ENCODE measurements around the gene ASB7. TPM values are rescaled to one million over a fixed set of nuclear protein-coding genes. Genes with fewer than 3 reads are reported as not detected.

The ASB7 gene
- total and polyA plus RNA-seq, 2 experiments from 2014 or later = 4.1 to 13.9 TPM

DNA sequence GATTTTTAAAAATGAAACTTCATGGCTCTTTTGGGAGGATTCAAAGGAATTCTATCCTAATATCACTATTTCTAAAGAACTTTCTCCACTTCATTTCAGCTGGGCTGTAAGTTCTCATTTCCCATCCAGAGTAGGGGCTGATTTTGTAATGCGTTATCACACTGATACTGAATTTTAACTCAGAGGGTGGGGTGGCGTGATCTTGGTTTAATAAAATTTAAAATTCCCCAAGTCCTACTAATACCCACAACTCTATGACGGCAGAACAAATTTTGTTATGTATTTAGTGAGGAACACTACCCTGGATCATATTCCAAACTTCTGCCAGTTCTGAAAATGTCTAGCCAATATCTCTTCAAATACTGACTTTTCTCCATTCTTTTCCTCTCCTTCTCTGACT lies 92.7 kb downstream of the ASB7 start (continued):
- TF ChIP-seq, protein P1, sequence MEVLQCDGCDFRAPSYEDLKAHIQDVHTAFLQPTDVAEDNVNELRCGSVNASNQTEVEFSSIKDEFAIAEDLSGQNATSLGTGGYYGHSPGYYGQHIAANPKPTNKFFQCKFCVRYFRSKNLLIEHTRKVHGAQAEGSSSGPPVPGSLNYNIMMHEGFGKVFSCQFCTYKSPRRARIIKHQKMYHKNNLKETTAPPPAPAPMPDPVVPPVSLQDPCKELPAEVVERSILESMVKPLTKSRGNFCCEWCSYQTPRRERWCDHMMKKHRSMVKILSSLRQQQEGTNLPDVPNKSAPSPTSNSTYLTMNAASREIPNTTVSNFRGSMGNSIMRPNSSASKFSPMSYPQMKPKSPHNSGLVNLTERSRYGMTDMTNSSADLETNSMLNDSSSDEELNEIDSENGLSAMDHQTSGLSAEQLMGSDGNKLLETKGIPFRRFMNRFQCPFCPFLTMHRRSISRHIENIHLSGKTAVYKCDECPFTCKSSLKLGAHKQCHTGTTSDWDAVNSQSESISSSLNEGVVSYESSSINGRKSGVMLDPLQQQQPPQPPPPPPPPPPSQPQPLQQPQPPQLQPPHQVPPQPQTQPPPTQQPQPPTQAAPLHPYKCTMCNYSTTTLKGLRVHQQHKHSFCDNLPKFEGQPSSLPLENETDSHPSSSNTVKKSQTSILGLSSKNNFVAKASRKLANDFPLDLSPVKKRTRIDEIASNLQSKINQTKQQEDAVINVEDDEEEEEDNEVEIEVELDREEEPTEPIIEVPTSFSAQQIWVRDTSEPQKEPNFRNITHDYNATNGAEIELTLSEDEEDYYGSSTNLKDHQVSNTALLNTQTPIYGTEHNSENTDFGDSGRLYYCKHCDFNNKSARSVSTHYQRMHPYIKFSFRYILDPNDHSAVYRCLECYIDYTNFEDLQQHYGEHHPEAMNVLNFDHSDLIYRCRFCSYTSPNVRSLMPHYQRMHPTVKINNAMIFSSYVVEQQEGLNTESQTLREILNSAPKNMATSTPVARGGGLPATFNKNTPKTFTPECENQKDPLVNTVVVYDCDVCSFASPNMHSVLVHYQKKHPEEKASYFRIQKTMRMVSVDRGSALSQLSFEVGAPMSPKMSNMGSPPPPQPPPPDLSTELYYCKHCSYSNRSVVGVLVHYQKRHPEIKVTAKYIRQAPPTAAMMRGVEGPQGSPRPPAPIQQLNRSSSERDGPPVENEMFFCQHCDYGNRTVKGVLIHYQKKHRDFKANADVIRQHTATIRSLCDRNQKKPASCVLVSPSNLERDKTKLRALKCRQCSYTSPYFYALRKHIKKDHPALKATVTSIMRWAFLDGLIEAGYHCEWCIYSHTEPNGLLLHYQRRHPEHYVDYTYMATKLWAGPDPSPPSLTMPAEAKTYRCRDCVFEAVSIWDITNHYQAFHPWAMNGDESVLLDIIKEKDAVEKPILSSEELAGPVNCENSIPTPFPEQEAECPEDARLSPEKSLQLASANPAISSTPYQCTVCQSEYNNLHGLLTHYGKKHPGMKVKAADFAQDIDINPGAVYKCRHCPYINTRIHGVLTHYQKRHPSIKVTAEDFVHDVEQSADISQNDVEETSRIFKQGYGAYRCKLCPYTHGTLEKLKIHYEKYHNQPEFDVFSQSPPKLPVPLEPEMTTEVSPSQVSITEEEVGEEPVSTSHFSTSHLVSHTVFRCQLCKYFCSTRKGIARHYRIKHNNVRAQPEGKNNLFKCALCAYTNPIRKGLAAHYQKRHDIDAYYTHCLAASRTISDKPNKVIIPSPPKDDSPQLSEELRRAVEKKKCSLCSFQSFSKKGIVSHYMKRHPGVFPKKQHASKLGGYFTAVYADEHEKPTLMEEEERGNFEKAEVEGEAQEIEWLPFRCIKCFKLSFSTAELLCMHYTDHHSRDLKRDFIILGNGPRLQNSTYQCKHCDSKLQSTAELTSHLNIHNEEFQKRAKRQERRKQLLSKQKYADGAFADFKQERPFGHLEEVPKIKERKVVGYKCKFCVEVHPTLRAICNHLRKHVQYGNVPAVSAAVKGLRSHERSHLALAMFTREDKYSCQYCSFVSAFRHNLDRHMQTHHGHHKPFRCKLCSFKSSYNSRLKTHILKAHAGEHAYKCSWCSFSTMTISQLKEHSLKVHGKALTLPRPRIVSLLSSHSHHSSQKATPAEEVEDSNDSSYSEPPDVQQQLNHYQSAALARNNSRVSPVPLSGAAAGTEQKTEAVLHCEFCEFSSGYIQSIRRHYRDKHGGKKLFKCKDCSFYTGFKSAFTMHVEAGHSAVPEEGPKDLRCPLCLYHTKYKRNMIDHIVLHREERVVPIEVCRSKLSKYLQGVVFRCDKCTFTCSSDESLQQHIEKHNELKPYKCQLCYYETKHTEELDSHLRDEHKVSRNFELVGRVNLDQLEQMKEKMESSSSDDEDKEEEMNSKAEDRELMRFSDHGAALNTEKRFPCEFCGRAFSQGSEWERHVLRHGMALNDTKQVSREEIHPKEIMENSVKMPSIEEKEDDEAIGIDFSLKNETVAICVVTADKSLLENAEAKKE (CRISPR knock-in tag; IDR thresholded peaks at IDR 0.05) = no peak
- TF ChIP-seq EZH2phosphoT487 (IDR thresholded peaks at IDR 0.05; ENCODE audit: unreplicated experiment) = no peak
- TF ChIP-seq ZNF114 (CRISPR knock-in tag; IDR thresholded peaks at IDR 0.05) = no peak
- TF ChIP-seq STAT1 (IDR thresholded peaks at IDR 0.05; ENCODE audit: unreplicated experiment) = no peak
- TF ChIP-seq JUNB (IDR thresholded peaks at IDR 0.05; ENCODE audit: unreplicated experiment) = no peak
- TF ChIP-seq ZNF331 (CRISPR knock-in tag; IDR thresholded peaks at IDR 0.05; ENCODE audit: low read depth) = no peak

DNA sequence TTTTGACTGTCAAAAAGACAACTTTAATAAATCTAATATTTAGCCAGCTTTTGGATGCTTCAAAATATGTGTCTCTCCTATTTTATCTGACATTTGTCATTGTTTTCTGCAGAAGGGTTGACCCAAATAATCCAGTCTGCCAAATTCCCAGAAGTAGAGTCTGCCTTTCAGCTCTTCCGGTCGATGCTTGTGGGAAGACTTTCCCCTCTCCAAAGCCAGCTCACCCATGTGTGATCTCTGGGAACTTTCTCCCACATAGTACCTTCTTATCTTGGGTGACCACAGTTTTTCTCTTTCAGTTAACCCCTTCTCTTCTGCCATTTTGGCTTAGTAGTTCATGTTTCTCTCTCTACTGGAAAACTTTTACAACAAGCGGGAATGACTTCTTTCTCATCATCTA lies 94.1 kb downstream of the ASB7 start:
- H3K27me3 ChIP-seq (ENCODE audit: insufficient read depth) = no peaks in the 10 kb centered on the region
- Mint-ChIP-seq H3K36me3 (ENCODE audit: low read depth) (no peaks in the 10 kb centered on the region), H3K9me3 (no peaks in the 10 kb centered on the region), H3K4me3 (no peak overlapping the region), H3K27ac (no peak overlapping the region), H3K27me3 (ENCODE audit: insufficient read depth, low read depth, poor library complexity) (peaks cover 4% of the 10 kb centered on the region), H3K4me1 (no peaks in the 10 kb centered on the region)
- H3K4me2 ChIP-seq = no peak overlapping the region
- H3K27ac ChIP-seq (ENCODE audit: low read depth) = no peak overlapping the region
- H4K20me1 ChIP-seq (replicated peaks; ENCODE audit: insufficient read depth) = no peaks in the 10 kb centered on the region
- H2AFZ ChIP-seq = no peak overlapping the region
- no peaks in the 10 kb centered on the region for H3K36me3 ChIP-seq (ENCODE audit: insufficient read depth)
- H3K4me1 ChIP-seq (ENCODE audit: insufficient read depth) = no peaks in the 10 kb centered on the region
- ATAC-seq (no peak), DNase-seq (ENCODE audit: low spot score) (no peak)
- peaks cover 5% of the 10 kb centered on the region; the same call in 1 of the 2 replicates for H3K9me2 ChIP-seq (ENCODE audit: insufficient read depth)
- no peaks in the 10 kb centered on the region for H3K79me2 ChIP-seq (replicated peaks; ENCODE audit: insufficient read depth)
- no peaks in the 10 kb centered on the region for H3F3A ChIP-seq (replicated peaks; ENCODE audit: low read depth)
- no peak overlapping the region for H3K4me3 ChIP-seq
- TF ChIP-seq, protein P1 (CRISPR knock-in tag; IDR thresholded peaks at IDR 0.05) = no peak
- TF ChIP-seq EZH2 (IDR thresholded peaks at IDR 0.05; ENCODE audit: low read depth, unreplicated experiment) (no peak), CREB1 (CRISPR knock-in tag; IDR thresholded peaks at IDR 0.05; ENCODE audit: low read depth) (no peak)
- TF ChIP-seq, protein P2, sequence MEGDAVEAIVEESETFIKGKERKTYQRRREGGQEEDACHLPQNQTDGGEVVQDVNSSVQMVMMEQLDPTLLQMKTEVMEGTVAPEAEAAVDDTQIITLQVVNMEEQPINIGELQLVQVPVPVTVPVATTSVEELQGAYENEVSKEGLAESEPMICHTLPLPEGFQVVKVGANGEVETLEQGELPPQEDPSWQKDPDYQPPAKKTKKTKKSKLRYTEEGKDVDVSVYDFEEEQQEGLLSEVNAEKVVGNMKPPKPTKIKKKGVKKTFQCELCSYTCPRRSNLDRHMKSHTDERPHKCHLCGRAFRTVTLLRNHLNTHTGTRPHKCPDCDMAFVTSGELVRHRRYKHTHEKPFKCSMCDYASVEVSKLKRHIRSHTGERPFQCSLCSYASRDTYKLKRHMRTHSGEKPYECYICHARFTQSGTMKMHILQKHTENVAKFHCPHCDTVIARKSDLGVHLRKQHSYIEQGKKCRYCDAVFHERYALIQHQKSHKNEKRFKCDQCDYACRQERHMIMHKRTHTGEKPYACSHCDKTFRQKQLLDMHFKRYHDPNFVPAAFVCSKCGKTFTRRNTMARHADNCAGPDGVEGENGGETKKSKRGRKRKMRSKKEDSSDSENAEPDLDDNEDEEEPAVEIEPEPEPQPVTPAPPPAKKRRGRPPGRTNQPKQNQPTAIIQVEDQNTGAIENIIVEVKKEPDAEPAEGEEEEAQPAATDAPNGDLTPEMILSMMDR (conservative IDR thresholded peaks at IDR 0.05; ENCODE audit: low read depth in 2 of 2) = no peak

All from GM23338 (cell line).